ENCODE data around the gene EPB41L5.

DNA sequence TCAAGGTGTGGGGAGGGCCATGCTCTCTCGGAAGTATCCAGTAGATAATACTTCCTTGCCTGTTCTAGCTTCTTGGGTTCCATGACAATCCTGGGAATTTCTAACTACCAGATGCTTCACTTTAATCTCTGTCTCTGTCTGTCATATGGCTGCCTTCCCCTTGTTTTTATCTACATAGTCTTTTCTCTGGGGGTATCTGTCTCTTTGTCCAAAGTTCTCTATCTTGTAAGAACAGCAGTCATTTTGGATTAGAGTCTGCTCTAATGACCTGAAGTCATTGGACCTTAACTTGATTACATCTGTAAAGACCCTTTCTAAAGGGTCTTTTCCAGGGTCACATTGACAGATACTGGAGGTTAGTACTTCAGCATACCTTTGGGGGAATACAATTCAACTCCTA is 11.4 kb upstream of the EPB41L5 start:
- TF ChIP-seq, protein P1, sequence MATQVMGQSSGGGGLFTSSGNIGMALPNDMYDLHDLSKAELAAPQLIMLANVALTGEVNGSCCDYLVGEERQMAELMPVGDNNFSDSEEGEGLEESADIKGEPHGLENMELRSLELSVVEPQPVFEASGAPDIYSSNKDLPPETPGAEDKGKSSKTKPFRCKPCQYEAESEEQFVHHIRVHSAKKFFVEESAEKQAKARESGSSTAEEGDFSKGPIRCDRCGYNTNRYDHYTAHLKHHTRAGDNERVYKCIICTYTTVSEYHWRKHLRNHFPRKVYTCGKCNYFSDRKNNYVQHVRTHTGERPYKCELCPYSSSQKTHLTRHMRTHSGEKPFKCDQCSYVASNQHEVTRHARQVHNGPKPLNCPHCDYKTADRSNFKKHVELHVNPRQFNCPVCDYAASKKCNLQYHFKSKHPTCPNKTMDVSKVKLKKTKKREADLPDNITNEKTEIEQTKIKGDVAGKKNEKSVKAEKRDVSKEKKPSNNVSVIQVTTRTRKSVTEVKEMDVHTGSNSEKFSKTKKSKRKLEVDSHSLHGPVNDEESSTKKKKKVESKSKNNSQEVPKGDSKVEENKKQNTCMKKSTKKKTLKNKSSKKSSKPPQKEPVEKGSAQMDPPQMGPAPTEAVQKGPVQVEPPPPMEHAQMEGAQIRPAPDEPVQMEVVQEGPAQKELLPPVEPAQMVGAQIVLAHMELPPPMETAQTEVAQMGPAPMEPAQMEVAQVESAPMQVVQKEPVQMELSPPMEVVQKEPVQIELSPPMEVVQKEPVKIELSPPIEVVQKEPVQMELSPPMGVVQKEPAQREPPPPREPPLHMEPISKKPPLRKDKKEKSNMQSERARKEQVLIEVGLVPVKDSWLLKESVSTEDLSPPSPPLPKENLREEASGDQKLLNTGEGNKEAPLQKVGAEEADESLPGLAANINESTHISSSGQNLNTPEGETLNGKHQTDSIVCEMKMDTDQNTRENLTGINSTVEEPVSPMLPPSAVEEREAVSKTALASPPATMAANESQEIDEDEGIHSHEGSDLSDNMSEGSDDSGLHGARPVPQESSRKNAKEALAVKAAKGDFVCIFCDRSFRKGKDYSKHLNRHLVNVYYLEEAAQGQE (IDR thresholded peaks at IDR 0.05; ENCODE audit: insufficient replicate concordance, low read depth): no peak
- TF ChIP-seq POLR2AphosphoS5 (IDR thresholded peaks at IDR 0.05; ENCODE audit: low read depth): no peak
- no peak for TF ChIP-seq CTCF (IDR thresholded peaks at IDR 0.05; ENCODE audit: insufficient read depth, low read length)
- no peak for TF ChIP-seq GABPA (IDR thresholded peaks at IDR 0.05; ENCODE audit: low read depth)
